ENCODE data around the gene TFCP2.

- TF ChIP-seq, protein P1, sequence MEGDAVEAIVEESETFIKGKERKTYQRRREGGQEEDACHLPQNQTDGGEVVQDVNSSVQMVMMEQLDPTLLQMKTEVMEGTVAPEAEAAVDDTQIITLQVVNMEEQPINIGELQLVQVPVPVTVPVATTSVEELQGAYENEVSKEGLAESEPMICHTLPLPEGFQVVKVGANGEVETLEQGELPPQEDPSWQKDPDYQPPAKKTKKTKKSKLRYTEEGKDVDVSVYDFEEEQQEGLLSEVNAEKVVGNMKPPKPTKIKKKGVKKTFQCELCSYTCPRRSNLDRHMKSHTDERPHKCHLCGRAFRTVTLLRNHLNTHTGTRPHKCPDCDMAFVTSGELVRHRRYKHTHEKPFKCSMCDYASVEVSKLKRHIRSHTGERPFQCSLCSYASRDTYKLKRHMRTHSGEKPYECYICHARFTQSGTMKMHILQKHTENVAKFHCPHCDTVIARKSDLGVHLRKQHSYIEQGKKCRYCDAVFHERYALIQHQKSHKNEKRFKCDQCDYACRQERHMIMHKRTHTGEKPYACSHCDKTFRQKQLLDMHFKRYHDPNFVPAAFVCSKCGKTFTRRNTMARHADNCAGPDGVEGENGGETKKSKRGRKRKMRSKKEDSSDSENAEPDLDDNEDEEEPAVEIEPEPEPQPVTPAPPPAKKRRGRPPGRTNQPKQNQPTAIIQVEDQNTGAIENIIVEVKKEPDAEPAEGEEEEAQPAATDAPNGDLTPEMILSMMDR (IDR thresholded peaks at IDR 0.05; ENCODE audit: low read length): no peak
- TF ChIP-seq EZH2 (IDR thresholded peaks at IDR 0.05; ENCODE audit: borderline replicate concordance, low read length): no peak
These were observed 107.4 kb downstream of the TFCP2 start for GRCh38 chr12:51065530-51065929.

Data from OCI-LY1 (cell line).